BJ (cell line): ENCODE data around the gene CDCP2. TPM values are rescaled to one million over a fixed set of nuclear protein-coding genes. Genes with fewer than 3 reads are reported as not detected.

Experiments
- CTCF ChIA-PET: fragments of 350-600 bp; formaldehyde crosslinking; extraction: SDS; loops from one replicate; lab custom pipeline; 2021; ENCODE audit warnings: antibody characterized with exemption, inconsistent platforms; lab: Yijun Ruan, JAX
- POLR2A ChIA-PET: fragments of 300-600 bp; sonication (Branson Sonifier 250); formaldehyde crosslinking; extraction: SDS; loops from one replicate; lab custom pipeline; 2021; ENCODE audit warnings: antibody characterized with exemption; lab: Charles Lee
- DNase-seq: peaks from one replicate; pipeline ENCODE4 v3.0.0-alpha.2; 2011; ENCODE audit warnings: low read depth
- H3K27me3 ChIP-seq: 2 replicates; pipeline ENCODE4 v1.6.0; 2011; ENCODE audit warnings: low read length; ENCODE audit not compliant: control insufficient read depth, insufficient read depth
- H3K36me3 ChIP-seq: 2 replicates; pipeline ENCODE4 v1.5.1; 2011; ENCODE audit warnings: low read length; ENCODE audit not compliant: control insufficient read depth, insufficient read depth
- H3K4me3 ChIP-seq: 2 replicates; pipeline ENCODE4 v1.5.1; 2011; ENCODE audit warnings: low read depth, mild to moderate bottlenecking, control low read depth, low read length
- polyA plus RNA-seq: library from polyadenylated mRNA; depleted of rRNA; stranded (reverse); fragments of >200 nt; gene quantifications from 2 replicates; pipeline ENCODE4 v1.2.3, GENCODE V29; 2011
- TF ChIP-seq, protein P1 (sequence below): IDR thresholded peaks from 2 replicates; pipeline ENCODE4 v1.5.1; 2011; ENCODE audit warnings: low read depth, mild to moderate bottlenecking, control low read depth, inconsistent platforms, low read length, moderate library complexity; ENCODE audit not compliant: insufficient read depth

The CDCP2 gene
- polyA plus RNA-seq, 1 experiment: not detected

DNA sequence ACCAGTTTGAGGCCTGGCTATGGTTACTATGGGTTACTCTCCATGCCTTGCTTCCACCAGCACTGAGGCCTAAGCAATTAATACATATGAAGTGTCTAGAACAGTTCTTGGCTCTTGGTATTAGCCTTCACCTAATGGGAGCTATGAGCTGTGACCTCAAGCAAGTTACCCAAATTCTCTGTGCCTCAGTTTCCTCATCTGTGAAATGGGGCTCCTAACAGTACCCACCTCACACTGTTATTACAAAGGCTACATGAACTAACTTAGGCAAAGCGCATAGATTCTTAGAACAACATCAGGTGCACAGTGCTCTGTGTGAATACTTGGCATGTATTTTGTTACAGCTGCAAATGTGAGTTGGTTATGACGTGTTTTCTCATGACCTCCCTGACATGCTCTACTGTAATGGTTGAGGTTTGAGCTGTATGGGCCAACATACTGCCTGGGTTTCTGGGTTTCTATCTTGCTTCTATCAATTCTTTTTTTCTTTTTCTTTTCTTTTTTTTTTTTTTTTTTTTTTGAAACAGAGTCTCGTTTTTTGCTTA lies 26.5 kb downstream of the CDCP2 start:
- DNase-seq: no peak
- CTCF ChIA-PET: interaction anchor here (0.9 to 1.8 kb wide), 9 partner anchors 9 to 280 kb away, joined by 3 to 7 read pairs (median 4); partner anchors contain the start of gene SSBP3
- Histone ChIP-seq H3K4me3 (no peak overlapping the region), H3K36me3 (no peaks in the 10 kb centered on the region), H3K27me3 (peaks cover 2% of the 10 kb centered on the region; the same call in 1 of the 2 replicates)
- TF ChIP-seq, protein P1, sequence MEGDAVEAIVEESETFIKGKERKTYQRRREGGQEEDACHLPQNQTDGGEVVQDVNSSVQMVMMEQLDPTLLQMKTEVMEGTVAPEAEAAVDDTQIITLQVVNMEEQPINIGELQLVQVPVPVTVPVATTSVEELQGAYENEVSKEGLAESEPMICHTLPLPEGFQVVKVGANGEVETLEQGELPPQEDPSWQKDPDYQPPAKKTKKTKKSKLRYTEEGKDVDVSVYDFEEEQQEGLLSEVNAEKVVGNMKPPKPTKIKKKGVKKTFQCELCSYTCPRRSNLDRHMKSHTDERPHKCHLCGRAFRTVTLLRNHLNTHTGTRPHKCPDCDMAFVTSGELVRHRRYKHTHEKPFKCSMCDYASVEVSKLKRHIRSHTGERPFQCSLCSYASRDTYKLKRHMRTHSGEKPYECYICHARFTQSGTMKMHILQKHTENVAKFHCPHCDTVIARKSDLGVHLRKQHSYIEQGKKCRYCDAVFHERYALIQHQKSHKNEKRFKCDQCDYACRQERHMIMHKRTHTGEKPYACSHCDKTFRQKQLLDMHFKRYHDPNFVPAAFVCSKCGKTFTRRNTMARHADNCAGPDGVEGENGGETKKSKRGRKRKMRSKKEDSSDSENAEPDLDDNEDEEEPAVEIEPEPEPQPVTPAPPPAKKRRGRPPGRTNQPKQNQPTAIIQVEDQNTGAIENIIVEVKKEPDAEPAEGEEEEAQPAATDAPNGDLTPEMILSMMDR: no peak
- POLR2A ChIA-PET: interaction anchor here (0.6 kb wide), 1 partner anchor 364 kb away, joined by 13 read pairs; no protein-coding TSS in a partner anchor

DNA sequence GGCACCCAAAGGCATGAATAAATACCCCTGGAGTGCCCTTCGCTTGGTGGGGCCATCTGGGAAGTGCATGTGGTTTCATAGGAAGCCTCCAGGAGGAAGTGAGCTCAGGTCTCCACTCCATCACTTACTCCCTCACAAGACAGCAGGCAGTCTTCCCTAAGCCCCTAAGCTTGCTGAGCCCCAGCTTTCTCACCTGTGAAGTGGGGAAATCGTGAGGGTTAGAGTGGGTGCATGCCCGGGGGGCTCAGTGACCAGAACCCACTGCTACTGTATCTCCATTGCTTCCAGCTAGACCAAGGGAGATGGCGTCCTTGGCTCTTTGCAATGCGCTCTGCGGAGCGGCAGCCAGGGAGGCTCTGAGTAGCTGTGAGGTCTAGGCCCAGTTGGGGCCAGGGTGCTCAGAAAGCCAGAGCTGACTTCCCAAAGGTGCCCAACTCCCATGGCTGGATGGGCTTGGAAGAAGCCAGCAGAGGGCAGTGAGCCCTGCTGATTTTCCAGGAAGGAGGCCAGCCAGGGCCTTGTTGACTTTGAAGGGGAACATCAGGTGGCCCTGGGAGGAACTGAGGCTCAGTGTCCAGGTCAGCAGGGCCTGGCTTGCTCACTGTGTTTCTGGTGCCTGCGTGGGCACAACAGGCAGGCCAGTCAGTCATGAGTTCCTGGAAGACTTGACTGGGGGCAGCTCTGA lies 27.3 kb downstream of the CDCP2 start:
- no peaks in the 10 kb centered on the region for H3K36me3 ChIP-seq
- peaks cover 2% of the 10 kb centered on the region; the same call in 1 of the 2 replicates for H3K27me3 ChIP-seq
- TF ChIP-seq, protein P1: peak; percentile 41; the same call in 1 of the 2 replicates
- POLR2A ChIA-PET: interaction anchor here (0.7 kb wide), 1 partner anchor 12 kb away, joined by 3 read pairs; no protein-coding TSS in a partner anchor
- no peak overlapping the region for H3K4me3 ChIP-seq
- DNase-seq: no peak
- CTCF ChIA-PET: interaction anchor here (0.9 to 2.3 kb wide), 13 partner anchors 8 to 364 kb away, joined by 3 to 10 read pairs (median 4); partner anchors contain the start of gene SSBP3

DNA sequence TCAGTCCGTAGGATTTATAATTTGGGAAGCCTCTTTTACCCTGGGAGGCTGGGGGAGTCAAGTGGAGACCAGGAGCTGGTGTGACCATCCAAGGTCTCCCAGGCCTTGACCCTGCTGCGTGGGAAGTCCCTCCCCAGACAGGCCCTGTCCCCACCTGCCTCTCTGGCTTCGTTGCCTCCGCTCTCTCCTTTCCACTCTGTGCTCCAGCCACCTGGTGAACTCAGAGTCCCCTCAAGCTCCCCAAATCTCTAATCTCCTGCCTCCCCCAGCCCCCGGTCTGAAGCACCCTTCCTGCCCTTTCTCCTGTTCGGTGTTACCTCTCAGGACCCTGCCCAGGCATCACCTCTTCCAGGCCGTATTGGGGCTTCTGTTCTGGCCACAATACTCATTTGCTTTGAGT lies 27.9 kb downstream of the CDCP2 start:
- CTCF ChIA-PET: interaction anchor here (1.0 to 2.3 kb wide), 9 partner anchors 10 to 365 kb away, joined by 3 to 10 read pairs (median 5); no protein-coding TSS in a partner anchor
- DNase-seq: no peak

DNA sequence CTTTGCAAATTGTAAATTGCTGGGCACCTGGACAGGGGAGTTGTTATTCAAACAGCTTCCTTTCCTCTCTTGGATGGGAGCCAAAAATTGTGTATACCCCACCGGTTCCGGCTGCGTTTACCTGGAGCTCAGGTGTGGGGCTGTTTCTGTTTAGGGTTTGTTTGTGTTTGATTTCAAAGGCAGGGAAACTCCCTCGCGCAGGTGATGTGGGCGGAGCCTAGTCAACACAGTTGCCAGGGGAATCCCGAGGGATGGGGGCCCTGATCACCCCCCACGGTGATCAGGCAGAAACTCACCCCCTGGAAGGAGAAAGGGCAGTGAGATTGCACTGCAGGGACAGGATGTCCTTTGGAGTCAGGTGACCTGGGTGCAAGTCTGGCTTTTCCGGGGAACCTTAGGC lies 28.3 kb downstream of the CDCP2 start:
- Histone ChIP-seq H3K27me3 (peaks cover 2% of the 10 kb centered on the region; the same call in 1 of the 2 replicates), H3K4me3 (no peak overlapping the region), H3K36me3 (no peaks in the 10 kb centered on the region)
- DNase-seq: no peak
- POLR2A ChIA-PET: no interaction called here
- CTCF ChIA-PET: interaction anchor here (1.0 to 2.3 kb wide), 3 partner anchors 25 to 365 kb away, joined by 3 to 10 read pairs (median 3); no protein-coding TSS in a partner anchor
- TF ChIP-seq, protein P1: no peak

More for the DNA sequence above, 27.9 kb downstream of the CDCP2 start:
- POLR2A ChIA-PET: interaction anchor here (0.7 kb wide), 1 partner anchor 13 kb away, joined by 3 read pairs; no protein-coding TSS in a partner anchor
- Histone ChIP-seq H3K4me3 (no peak overlapping the region), H3K27me3 (peaks cover 2% of the 10 kb centered on the region; the same call in 1 of the 2 replicates), H3K36me3 (no peaks in the 10 kb centered on the region)
- TF ChIP-seq, protein P1: no peak

DNA sequence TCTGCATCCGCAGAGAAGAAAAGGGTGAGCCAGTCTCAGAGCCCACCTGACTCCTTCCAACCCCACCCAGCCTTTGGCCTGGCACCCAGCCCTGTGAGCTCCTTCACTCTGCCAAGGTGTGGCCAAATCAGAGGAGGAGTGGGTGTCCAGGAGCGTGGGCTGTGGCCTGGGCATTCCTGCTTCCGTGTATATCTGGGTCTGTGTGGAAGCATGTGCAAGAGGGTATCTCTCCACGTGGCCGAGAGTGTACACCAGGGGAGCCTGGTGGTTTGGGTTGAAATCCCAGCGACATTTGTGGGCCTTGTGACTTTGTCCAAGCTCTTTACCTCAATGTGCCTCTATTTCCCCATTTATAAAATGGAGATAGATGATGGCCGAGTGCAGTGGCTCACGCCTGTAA lies 29.8 kb downstream of the CDCP2 start:
- Histone ChIP-seq H3K36me3 (no peaks in the 10 kb centered on the region), H3K27me3 (no peaks in the 10 kb centered on the region), H3K4me3 (no peak overlapping the region)
- no peak for DNase-seq
- ChIA-PET CTCF (interaction anchor here (0.9 to 2.6 kb wide), 8 partner anchors 9 to 366 kb away, joined by 3 to 15 read pairs (median 4); partner anchors contain the start of gene SSBP3), POLR2A (no interaction called here)
- TF ChIP-seq, protein P1: no peak
